Measurements from ENCODE around the gene ADAMTS15. TPM values are rescaled to one million over a fixed set of nuclear protein-coding genes. Genes with fewer than 3 reads are reported as not detected.

The ADAMTS15 gene
- total RNA-seq, 2 donors from 2014 or later = not detected

DNA sequence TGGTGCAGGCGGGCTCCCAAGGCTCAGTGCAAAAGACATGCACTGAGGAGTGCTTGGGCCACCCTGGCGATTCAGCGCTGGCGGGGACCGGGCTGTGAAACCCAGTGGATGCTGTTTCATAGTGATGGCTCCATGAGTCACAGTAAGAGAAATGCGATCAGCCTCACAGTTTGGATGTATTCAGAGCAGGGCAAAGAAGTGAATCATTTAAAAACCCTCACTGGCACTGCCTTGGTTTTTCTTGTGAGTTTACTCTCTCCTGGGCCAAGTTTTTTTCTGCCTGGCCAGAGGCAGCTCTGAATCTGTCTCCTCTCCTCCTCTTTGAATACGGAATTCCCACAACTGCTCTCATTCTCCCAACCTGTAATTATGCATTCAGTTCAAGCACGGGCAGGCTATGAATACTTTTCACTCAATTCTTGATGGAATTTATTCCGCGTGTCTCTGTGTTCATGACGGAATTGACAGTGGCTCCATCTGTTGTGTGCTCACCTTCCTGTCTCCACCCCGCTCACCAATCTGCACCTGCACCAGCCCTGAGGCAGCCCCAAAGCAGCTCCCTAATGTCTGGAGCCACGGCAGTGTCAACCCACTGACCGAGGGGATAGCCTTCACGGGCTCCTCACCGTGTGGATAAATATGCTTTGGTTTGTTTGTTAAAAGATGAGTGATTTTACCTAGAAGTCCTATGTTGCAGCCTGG is 34.9 kb upstream of the ADAMTS15 start:
- ATAC-seq (replicated peaks) = peak; percentile 78
- Mint-ChIP-seq H3K27me3 (peaks cover 14% of the 10 kb centered on the region), H3K36me3 (ENCODE audit: low read depth) (no peaks in the 10 kb centered on the region), H3K9me3 (no peaks in the 10 kb centered on the region), H3K27ac (no peak overlapping the region), H3K4me1 (no peaks in the 10 kb centered on the region), H3K4me3 (no peak overlapping the region)

DNA sequence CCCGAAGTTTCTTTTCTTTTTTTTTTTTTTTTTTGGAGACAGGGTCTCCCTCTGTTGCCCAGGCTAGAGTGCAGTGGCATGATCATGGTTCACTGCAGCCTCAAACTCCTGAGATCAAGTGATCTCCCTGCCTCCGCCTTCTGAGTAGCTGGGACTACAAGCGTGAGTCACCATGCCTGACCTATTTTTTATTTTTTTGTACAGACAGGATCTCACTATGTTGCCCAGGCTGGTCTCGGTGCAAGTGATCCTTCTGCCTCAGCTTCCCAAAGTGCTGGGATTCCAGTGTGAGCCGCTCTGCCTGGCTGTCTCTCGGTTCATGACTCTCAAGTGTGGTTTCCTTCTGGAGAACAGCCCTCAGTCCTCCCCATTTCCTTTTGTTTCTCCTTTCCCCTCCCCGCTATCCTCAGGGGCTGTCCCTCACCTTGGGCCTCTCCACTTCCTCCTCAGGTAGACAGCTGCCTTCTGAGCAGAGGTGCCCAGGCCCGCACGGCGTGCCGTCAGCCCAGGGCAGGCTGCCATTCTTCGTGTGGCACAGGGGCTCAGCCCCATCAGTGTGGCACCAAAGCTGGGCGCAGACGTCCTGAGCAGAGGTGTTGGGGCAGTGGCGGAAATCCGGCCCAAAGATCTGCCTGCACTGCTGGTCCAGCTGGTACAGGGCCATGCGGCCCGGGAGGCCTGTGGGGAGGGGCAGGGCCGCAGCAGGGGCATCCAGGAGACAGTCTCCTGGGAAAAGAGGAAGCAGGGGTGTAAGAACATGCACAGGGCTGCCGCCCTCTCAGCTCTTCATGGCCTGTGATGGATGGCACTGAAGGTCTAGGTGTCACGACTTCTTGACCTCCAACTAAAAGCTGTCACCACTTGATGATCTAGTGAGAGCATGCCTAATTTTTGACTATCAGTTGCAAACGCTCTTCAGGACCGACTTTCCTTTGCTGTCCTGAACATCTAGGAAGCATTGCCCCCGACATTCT is 34.1 kb upstream of the ADAMTS15 start:
- Mint-ChIP-seq H3K27ac (no peak overlapping the region), H3K36me3 (ENCODE audit: low read depth) (no peaks in the 10 kb centered on the region), H3K4me3 (no peak overlapping the region), H3K27me3 (peaks cover 13% of the 10 kb centered on the region), H3K9me3 (no peaks in the 10 kb centered on the region), H3K4me1 (no peaks in the 10 kb centered on the region)
- ATAC-seq (replicated peaks) = no peak

DNA sequence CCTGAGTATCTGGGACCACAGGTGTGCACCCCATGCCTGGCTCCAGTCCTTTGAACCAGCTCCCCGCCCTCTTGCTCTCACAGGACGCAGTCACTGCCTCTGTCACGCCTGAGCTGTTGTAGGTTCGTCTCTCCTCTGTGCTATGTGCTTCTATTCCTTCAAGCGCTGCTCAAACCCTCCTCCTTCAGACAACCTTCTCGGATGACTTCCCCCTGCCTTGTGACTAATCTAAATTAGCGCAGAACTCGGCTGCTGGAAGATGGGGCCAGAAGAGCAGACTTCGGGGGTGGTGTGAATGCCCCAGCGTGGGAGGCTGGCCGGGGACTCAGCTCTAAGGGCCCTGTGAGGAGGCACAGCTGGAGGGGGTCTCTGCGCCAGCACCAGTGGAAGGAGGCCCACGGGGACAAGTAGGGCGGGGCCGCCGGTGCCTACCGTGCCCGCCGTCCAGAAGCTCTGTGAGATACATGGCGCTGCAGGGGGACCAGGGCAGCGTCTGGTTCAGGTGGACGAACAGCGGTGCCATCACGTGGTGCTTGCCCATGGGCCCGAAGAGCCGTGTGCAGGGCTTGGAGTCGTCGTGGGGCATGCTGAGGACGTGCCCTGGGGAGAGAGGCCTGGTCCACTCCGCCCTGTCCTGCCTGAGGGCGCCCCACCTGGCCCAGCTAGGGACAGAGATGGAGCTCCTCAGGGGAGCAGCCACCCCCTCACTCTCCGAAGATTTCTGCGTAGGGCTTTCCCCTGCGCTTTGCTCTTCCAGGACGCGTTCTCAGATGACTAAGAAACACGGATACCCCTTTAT is 32.5 kb upstream of the ADAMTS15 start:
- ATAC-seq (replicated peaks) = no peak
- no peaks in the 10 kb centered on the region for H3K9me3 Mint-ChIP-seq
- H3K36me3 Mint-ChIP-seq (ENCODE audit: low read depth) = no peaks in the 10 kb centered on the region
- no peak overlapping the region for H3K4me3 Mint-ChIP-seq
- H3K4me1 Mint-ChIP-seq = no peaks in the 10 kb centered on the region
- H3K27me3 Mint-ChIP-seq = peaks cover 13% of the 10 kb centered on the region
- H3K27ac Mint-ChIP-seq = no peak overlapping the region

DNA sequence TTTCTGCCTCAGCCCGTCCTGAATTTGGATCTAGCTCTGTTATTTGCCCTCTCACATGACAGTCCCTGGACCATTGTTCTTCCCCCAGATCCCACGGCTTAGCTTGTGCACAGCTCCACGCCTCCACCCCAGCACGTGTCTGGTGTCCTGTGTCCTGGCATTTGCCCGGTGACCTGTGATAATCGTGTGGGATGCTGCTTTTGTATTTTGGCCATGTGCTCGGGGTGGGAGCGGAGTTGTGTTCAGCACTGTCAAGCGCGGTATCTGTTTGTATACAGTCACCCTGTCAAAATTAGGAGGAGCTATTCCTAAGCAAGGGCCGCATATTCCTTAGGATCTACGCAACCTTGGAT is 31.9 kb upstream of the ADAMTS15 start:
- no peaks in the 10 kb centered on the region for H3K36me3 Mint-ChIP-seq (ENCODE audit: low read depth)
- peaks cover 13% of the 10 kb centered on the region for H3K27me3 Mint-ChIP-seq
- ATAC-seq (replicated peaks) = no peak
- no peak overlapping the region for H3K27ac Mint-ChIP-seq
- no peaks in the 10 kb centered on the region for H3K9me3 Mint-ChIP-seq
- H3K4me3 Mint-ChIP-seq = no peak overlapping the region
- H3K4me1 Mint-ChIP-seq = no peaks in the 10 kb centered on the region

DNA sequence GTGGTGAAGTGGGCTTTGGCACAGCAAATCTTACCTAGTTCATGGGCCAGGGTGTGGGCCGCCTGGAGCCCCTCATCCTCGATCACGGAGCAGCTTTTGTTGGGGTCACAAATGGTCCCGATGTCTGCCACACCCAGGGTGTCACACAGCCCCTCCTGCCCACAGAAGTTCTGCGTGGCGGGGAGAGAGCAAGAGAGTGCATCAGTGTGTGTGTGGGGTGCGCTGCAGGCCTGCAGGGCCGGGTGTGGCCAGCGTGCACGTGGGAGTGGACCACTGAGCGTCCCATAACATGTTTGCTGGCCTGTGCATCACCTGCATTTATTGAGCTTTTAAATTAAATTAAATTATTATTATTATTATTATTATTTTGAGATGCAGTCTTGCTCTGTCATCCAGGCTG is 31.5 kb upstream of the ADAMTS15 start:
- no peak for ATAC-seq (replicated peaks)
- Mint-ChIP-seq H3K9me3 (no peaks in the 10 kb centered on the region), H3K4me1 (no peaks in the 10 kb centered on the region), H3K27ac (no peak overlapping the region), H3K27me3 (peaks cover 12% of the 10 kb centered on the region), H3K36me3 (ENCODE audit: low read depth) (no peaks in the 10 kb centered on the region), H3K4me3 (no peak overlapping the region)

DNA sequence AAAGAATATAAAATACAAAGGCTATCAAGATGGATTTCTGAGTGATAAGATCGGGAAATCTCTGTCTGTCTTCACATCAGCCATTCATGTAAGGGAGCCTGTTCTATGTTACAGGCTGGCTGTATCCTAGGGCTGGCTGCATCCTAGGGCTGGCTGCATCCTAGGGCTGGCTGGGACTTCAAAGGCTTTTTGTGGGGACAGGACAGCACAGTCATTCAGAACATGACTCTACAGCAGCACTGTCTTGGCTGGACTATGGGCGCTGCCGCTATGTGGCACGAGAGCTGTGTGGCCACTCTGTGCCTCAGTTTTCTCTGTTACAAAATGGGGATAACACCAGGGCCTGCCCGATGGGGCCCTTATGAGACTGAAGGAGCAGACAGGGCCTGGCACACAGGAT is 30.2 kb upstream of the ADAMTS15 start:
- H3K27ac Mint-ChIP-seq = no peak overlapping the region
- H3K4me3 Mint-ChIP-seq = no peak overlapping the region
- no peaks in the 10 kb centered on the region for H3K9me3 Mint-ChIP-seq
- H3K27me3 Mint-ChIP-seq = peaks cover 14% of the 10 kb centered on the region
- H3K4me1 Mint-ChIP-seq = no peaks in the 10 kb centered on the region
- no peak for ATAC-seq (replicated peaks)
- H3K36me3 Mint-ChIP-seq (ENCODE audit: low read depth) = no peaks in the 10 kb centered on the region

DNA sequence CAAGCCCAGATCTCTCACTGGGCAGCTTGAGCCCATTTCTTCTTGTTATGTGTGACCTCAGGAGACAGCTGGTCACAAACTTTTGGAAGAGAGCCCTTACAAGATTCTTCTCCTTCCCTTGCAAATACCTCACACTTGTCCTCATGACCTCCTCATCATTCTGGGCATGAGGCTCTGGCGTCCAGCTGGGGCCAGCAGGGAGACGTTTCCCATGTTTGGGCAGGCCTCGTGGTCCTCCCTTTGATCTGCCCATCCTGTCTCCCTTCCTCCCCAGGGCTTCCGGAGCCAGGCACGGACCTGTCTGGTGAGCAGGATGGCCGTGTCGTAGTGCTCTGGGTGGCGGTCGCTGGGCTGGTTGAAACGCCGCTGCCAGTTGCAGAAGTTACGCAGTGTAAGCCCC is 29.7 kb upstream of the ADAMTS15 start:
- H3K36me3 Mint-ChIP-seq (ENCODE audit: low read depth) = no peaks in the 10 kb centered on the region
- no peaks in the 10 kb centered on the region for H3K9me3 Mint-ChIP-seq
- H3K27ac Mint-ChIP-seq = no peak overlapping the region
- no peak overlapping the region for H3K4me3 Mint-ChIP-seq
- no peak for ATAC-seq (replicated peaks)
- H3K4me1 Mint-ChIP-seq = no peaks in the 10 kb centered on the region
- peaks cover 14% of the 10 kb centered on the region for H3K27me3 Mint-ChIP-seq

DNA sequence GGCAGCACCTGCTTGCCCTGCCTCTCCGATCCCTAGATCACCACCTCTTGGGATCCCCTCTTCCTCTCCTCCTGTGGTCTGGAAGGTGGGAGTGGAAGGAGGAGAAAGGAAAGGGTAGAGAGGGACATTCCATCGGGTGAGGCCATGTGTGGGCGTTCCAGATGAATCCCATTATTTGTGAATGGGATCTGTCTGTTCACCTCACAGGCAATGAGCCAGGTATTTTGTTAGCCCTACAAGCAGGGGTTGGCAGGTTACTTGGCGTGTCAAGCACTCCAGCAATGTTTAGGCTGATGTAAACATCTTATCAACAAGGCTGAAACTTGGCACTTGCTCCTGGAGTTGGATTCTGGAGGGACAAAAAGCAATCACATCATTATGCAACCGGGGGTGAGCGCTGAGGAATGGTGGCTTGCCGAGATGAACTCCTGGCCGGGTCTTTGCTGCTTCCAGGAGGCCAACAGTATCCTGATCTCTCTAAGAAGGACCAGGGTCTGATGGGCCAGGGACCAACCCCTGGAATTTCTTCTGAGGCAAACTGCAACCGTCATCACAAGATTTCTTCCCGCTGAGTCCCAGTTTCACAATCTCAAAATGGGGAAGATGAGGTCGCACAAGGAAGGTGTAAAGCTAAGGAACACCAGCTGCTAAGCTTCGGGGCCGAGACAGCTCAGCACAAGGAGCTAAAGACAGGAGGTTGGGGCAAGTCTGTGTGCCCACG is 27.8 kb upstream of the ADAMTS15 start:
- Mint-ChIP-seq H3K27ac (no peak overlapping the region), H3K4me1 (no peaks in the 10 kb centered on the region), H3K4me3 (no peak overlapping the region), H3K9me3 (no peaks in the 10 kb centered on the region), H3K27me3 (peaks cover 20% of the 10 kb centered on the region), H3K36me3 (ENCODE audit: low read depth) (no peaks in the 10 kb centered on the region)
- ATAC-seq (replicated peaks) = no peak

DNA sequence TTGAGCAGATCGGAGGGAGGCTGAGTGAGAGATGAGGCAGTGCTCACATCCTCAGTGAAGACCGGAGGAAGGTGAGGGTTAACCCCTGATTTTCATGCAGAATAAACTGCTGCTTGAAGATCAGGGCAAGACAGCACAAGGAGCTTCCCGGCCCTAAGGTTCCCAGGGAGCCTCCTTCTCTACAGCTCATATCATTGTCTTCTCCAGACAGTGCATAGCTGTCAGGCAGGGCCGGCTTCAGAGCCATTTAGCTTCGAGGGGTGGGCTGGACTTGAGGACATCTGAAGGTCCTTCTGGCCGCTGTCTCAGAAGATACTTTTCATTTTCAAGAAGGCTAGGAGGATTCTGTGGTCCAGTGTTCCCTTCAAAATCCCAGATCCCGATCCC is 27.3 kb upstream of the ADAMTS15 start:
- ATAC-seq (replicated peaks) = no peak
- no peaks in the 10 kb centered on the region for H3K36me3 Mint-ChIP-seq (ENCODE audit: low read depth)
- H3K4me1 Mint-ChIP-seq = no peaks in the 10 kb centered on the region
- peaks cover 20% of the 10 kb centered on the region for H3K27me3 Mint-ChIP-seq
- no peak overlapping the region for H3K4me3 Mint-ChIP-seq
- H3K27ac Mint-ChIP-seq = no peak overlapping the region
- H3K9me3 Mint-ChIP-seq = no peaks in the 10 kb centered on the region

DNA sequence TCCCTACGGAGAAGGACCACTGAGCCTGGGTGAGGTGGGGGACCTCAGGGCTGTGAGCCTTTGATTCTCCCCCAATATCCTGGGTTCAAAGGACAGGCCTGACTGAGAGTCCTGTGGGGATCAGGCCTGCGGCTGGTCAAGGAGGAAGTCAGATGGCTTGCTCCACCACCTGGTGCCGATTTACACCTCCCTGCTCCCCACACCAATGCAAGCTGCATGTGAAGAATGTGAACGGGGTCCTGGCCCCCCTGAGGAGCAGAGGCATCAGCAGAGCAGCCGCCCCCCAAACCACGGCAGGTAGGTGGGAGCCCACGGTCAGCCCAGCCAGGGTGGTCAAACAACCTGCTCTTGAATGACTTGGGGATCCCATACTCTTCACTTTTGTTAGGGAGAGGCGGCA is 26.7 kb upstream of the ADAMTS15 start:
- H3K27me3 Mint-ChIP-seq = peaks cover 21% of the 10 kb centered on the region
- no peaks in the 10 kb centered on the region for H3K4me1 Mint-ChIP-seq
- H3K4me3 Mint-ChIP-seq = no peak overlapping the region
- ATAC-seq (replicated peaks) = no peak
- no peaks in the 10 kb centered on the region for H3K36me3 Mint-ChIP-seq (ENCODE audit: low read depth)
- H3K27ac Mint-ChIP-seq = no peak overlapping the region
- no peaks in the 10 kb centered on the region for H3K9me3 Mint-ChIP-seq

DNA sequence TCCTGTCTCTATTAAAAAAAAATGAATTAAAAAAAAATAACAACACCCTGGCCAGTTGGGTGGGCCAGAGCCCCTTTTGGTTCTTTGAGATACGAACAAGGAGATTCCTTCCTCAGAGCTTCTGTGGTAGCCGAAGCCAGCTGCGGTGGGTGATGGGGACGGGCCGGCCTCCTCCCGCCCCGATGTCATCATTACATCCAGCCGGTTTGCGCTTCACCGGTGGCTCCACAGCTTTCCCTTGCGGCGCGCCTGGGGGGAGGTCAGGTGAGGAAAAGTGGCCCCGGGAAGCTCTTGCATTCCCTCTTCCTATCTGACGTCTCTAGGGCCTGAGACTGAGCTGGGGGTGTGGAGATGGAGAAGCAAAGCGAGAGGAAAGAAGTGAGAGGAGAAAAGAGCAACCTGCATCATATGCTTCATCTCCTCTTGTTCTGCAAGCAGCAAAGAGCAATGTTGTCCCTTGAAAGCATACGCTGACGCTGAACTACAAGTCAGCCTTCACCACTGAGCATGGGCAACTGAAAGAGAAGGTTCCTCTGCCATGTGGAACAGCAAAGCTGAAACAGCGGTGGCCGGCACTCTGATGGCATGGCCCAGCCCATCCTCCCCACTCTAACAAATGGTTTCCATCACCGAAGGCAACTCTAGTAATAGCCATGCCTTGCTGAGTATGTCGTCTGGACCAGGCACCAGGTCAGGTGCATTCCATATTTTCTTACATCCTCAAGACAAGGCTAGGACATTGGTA is 26.0 kb upstream of the ADAMTS15 start:
- H3K4me1 Mint-ChIP-seq = peaks cover 3% of the 10 kb centered on the region
- peaks cover 27% of the 10 kb centered on the region for H3K27me3 Mint-ChIP-seq
- H3K4me3 Mint-ChIP-seq = no peak overlapping the region
- no peaks in the 10 kb centered on the region for H3K9me3 Mint-ChIP-seq
- H3K36me3 Mint-ChIP-seq (ENCODE audit: low read depth) = no peaks in the 10 kb centered on the region
- H3K27ac Mint-ChIP-seq = no peak overlapping the region
- no peak for ATAC-seq (replicated peaks)

DNA sequence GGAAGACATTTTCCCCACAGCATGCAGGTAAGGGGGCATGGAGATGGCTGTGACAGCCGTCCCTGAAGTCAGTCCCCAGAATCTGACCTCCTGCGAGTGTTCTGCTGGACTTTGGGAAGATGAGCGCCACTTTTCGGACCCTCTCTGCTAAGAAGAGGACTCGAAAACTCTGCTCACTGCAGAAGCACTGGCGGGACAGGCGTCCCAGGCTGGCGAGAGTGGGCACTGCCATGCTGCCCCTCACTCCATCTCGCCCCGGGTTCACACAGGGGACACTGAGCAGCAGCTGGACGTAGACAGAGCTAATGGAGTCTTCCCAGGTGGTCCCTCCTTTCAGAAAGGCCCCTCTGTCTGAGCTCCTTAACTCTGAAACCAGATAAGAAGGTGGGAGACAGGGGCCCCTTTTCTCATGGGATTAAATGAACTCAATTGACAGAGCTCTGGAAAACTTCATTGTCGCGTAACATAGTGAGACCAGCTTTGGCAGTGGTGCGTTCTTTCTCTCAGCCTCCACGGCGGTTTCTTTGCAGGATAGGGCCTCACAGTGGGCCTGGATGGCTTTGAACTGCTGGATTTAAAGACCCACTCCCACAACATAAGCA is 24.8 kb upstream of the ADAMTS15 start:
- no peak overlapping the region for H3K4me3 Mint-ChIP-seq

DNA sequence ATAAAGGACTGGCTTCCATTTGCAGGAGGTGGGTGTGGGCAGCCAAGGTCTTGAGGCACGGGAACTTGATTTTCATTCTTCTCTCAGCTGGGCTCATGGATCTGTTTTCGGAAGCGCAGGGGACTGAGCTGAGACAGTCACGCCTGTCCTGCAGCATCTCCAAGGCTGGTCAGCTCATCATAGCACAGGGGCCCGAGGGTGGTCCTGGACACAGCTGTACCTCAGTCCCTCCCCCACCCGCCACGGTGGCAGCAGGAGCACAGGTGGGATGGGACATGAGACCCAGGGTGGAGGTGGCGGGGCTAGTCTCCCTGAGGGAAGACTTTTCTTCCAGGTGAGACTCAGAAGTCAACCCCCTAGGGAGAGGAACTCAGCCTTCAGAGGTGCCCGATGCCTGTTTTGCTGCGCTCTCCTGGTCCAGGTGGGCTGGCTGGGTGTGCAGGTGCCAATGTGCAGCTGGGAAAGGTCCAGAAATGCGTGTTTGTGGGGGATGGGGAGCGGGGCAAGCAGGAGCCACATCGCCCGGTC is 23.8 kb upstream of the ADAMTS15 start:
- Mint-ChIP-seq H3K36me3 (ENCODE audit: low read depth) (peaks cover 9% of the 10 kb centered on the region), H3K4me1 (peaks cover 3% of the 10 kb centered on the region), H3K27me3 (peaks cover 40% of the 10 kb centered on the region), H3K4me3 (no peak overlapping the region), H3K27ac (no peak overlapping the region), H3K9me3 (no peaks in the 10 kb centered on the region)
- no peak for ATAC-seq (replicated peaks)

More for the DNA sequence above, 24.8 kb upstream of the ADAMTS15 start:
- peaks cover 30% of the 10 kb centered on the region for H3K27me3 Mint-ChIP-seq
- no peaks in the 10 kb centered on the region for H3K9me3 Mint-ChIP-seq
- H3K4me1 Mint-ChIP-seq = peaks cover 3% of the 10 kb centered on the region
- ATAC-seq (replicated peaks) = no peak
- peaks cover 2% of the 10 kb centered on the region for H3K36me3 Mint-ChIP-seq (ENCODE audit: low read depth)
- H3K27ac Mint-ChIP-seq = no peak overlapping the region
